HG03432 (cell line): ENCODE measurements around the gene NKIRAS1.
"Not testable (repeated sequence)": the region's sequence is repeated elsewhere in the genome, so short reads cannot be mapped to it uniquely, and the experiment has no call there.

Experiments used
- ATAC-seq: cut with Tn5 transposase; IDR thresholded peaks from one replicate; pipeline ENCODE4 v1.9.1; 2021; ENCODE audit warnings: mild to moderate bottlenecking, moderate library complexity; ENCODE audit not compliant: unreplicated experiment

Gene NKIRAS1

DNA sequence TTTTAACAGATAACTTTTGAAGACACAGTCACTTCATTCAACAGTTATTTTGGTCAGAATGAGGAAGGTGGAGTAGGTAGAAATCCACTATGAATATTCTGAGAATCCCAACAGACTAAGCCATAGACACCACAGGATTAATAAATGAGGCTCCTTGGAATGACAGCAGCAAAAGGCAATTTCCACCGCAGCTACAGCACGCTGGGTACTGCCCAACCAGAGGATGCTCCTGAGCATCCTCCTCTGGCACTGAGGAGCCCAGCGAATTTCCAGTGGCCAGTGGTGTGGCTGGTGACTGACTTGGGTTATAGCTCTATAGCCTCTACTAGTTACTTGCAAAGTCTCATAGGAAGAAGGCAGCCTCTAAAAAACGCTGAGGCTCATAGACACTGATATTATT, 24.6 kb upstream of the NKIRAS1 start:
- ATAC-seq, result no peak

DNA sequence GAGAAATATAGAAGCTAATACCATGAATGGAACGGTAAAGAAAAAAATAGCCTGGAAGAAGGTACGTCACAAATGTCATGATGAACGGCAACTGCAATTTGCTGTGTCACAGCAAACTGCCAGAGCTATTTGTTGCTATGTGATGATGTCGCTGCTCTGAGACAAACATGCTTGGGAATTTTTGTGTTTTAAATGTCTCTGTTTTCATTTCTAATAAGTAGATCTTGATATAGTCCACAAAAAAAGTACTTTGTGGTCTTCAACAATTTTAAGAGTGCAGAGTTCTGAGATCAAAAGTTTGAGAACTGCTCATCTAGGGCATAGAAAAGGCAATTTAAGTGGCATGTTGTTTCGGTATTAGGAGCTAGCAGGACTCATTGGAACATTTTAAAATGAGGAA, 24.0 kb upstream of the NKIRAS1 start:
- ATAC-seq, result no peak

GRCh38 chr3:23938688-23939087, 21.9 kb upstream of the NKIRAS1 start:
- ATAC-seq, result no peak

- no peak for ATAC-seq
Observed at GRCh38 chr3:23937296-23937695, 20.5 kb upstream of the NKIRAS1 start.

DNA sequence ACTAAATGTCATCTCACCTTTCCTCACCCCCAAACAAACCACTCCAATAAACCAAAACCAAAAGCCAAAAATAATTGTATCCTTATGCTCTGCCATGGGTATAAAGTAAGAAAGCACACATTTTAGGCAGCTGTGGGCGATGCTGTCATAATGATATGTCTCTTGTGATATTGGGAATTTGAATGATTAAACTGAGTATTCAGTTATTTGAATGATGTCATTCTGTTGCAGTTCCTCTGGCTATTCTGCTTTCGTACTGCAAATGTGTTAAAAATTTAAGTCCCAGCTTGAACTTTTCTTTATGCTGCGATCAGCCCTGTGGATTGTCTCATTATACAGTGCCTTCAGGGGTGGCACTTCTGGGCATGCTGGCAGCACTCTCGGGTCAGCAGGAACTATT, 17.5 kb upstream of the NKIRAS1 start:
- ATAC-seq, result no peak

GRCh38 chr3:23932571-23932970, 15.8 kb upstream of the NKIRAS1 start:
- ATAC-seq, result no peak

- ATAC-seq, result no peak
Observed at GRCh38 chr3:23931597-23931996, 14.8 kb upstream of the NKIRAS1 start.

- no peak for ATAC-seq
Observed at GRCh38 chr3:23928524-23928923, 11.7 kb upstream of the NKIRAS1 start.

GRCh38 chr3:23926736-23927135, 9.9 kb upstream of the NKIRAS1 start:
- no peak for ATAC-seq

- no peak for ATAC-seq
Observed at GRCh38 chr3:23926246-23926645, 9.5 kb upstream of the NKIRAS1 start.

GRCh38 chr3:23923786-23924185, 7.0 kb upstream of the NKIRAS1 start:
- ATAC-seq, result no peak

DNA sequence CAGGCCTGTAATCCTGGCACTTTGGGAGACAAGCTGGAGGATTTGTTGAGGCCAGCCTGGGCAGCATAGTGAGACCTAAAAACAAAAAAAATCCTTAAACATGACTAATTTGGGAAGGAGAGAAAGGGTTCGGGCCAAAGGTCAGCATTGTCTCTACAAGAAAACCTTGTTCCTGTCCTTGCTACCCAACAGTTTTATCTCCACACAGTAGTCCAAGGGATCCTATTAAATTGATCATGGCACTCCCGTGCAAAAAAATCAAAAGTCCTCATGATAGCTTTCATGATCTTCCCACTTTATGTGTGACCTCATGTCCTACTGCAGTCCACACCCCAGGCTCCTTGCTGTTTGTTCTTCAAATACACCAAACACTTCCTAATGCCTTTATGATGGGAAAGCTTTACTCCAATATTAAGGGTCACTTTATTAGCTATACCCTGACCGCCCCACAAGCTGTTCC, 4.3 kb upstream of the NKIRAS1 start:
- ATAC-seq, result no peak

DNA sequence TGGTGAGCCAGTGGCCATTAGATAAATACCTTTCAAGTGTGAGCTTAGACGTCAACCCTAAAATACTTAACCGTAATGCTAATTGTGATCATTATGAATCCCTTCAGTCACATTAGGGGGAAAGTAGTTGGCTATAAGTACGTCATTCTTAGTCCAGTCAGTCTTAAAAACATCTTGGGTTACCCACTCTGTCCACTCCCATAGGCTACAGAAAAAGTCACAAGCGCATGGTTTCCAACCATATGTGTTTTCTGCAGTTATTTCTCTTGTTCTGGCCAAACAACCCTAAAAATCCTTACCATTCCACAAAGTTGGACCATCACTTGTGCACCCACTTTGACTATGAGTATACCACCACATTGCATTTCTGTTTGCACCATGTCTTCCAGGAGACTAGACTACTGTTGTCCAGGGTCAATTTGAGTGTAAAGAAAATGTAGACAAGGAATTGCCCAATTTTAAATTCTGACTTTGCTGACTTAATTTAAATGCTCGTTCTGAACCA, 3.4 kb upstream of the NKIRAS1 start:
- no peak for ATAC-seq

- no peak for ATAC-seq
Observed at GRCh38 chr3:23919628-23920027, 2.8 kb upstream of the NKIRAS1 start.

DNA sequence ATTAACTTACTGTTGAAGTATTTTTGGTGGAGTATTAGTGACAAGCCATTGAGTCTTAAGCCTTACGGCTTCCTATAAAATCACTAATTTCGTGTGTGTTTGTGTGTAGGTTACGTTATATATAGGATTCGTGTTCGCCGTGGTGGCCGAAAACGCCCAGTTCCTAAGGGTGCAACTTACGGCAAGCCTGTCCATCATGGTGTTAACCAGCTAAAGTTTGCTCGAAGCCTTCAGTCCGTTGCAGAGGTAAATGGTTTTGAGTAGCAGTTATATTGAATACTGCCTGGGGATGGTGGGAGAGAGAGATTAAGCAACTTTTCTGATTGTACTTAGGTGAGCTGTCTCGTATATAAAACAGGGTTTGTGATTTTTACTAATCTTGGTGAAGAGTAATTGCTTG, 1.5 kb upstream of the NKIRAS1 start:
- not testable (repeated sequence) for ATAC-seq

DNA sequence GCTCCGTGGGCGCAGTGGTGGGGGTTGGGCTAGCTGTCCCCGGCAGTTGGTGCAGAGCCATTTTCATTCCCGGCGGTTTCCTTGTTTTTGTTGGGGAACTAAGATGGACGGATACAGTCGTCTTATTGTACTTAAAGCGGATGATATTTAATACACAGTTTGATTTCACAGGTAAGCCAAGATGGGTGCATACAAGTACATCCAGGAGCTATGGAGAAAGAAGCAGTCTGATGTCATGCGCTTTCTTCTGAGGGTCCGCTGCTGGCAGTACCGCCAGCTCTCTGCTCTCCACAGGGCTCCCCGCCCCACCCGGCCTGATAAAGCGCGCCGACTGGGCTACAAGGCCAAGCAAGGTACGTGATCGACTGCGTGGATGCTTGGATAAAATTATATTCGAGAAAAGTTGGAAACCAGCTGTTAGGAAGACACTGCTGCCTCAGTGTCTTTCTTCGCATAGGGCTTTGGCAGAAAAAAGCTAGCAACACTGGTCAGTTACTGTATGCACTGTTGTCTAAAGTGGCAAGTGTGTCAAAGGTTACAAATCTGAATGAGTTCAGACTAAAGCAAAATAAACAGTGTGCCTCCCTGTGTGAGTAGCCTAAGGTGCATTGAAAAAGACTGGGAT, 1.0 kb upstream of the NKIRAS1 start:
- not testable (repeated sequence) for ATAC-seq

DNA sequence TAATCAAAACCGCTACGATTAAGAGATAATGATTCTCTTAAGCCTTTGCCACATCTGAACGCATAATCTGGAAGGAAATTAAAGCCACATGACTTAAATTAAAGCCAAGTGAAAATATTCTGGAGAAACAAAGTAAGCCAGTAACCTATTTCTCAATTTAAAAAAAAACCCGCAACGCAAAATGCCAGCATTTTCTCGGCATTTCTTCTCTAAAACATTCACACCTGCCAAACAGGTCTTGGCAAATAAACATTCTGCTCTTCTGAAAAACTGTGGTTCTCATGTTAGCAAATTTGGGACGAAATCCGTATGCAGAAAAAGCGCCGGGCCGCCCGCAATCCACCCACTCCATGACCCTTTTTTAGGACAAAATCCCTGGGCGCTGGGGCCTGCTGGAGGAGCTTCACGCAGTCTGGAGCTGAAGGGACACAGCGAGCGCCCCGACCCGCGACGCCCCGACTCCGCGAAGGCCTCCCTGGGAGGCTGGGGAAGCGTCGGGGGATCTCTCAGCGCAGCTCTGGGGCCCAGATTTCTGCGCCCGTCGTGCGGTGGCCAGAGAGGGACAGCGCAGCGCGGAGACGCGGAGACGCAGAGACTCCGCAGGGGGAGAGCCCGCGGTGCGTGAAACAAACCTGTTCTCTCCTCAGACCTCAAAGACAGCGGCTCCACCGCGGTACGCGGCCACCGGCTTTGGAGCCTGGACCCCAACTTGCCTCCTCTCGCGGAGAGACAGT, 471 bp downstream of the NKIRAS1 start:
- peak; percentile 53 for ATAC-seq

GRCh38 chr3:23915537-23916108, 1.2 kb downstream of the NKIRAS1 start:
- ATAC-seq, result no peak

GRCh38 chr3:23913873-23914743, 2.7 kb downstream of the NKIRAS1 start:
- ATAC-seq, result peak; percentile 6

GRCh38 chr3:23913182-23913581, 3.6 kb downstream of the NKIRAS1 start:
- ATAC-seq, result no peak

GRCh38 chr3:23912335-23912734, 4.5 kb downstream of the NKIRAS1 start:
- not testable (repeated sequence) for ATAC-seq
